DOHH2 (cell line): ENCODE measurements around the gene DMTF1.

Experiments
- EZH2phosphoT487 ChIP-seq: fragments of 200-600 bp; sonication (generic); IDR thresholded peaks from 2 replicates; pipeline ENCODE4 v1.6.1; 2017; ENCODE audit warnings: borderline replicate concordance, mild to moderate bottlenecking, antibody characterized with exemption, low read length, moderate library complexity, mixed read lengths
- TF ChIP-seq, protein P1 (sequence below): fragments of 200-600 bp; sonication (generic); IDR thresholded peaks from one replicate; pipeline ENCODE4 v1.5.1; 2014; ENCODE audit warnings: antibody characterized with exemption, mild to moderate bottlenecking, low read depth, low read length; ENCODE audit not compliant: poor library complexity, severe bottlenecking

DNA sequence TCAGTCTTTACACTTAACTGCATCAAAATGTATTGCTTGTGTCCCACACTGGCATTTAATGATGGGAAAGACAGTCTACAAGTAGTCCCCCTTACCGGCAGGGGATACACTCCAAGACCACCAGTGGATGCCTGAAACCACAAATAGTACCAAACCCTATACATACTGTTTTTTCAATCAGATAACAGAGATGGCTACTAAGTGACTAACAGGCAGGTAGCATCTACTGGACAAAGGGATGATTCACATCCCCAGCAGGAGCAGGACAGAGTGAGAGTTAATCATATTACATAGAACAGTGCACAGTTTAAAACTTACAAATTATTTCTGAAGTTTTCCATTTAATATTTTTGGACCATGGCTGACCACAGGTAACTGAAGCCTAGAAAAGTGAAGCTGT is 54.1 kb downstream of the DMTF1 start:
- TF ChIP-seq, protein P1, sequence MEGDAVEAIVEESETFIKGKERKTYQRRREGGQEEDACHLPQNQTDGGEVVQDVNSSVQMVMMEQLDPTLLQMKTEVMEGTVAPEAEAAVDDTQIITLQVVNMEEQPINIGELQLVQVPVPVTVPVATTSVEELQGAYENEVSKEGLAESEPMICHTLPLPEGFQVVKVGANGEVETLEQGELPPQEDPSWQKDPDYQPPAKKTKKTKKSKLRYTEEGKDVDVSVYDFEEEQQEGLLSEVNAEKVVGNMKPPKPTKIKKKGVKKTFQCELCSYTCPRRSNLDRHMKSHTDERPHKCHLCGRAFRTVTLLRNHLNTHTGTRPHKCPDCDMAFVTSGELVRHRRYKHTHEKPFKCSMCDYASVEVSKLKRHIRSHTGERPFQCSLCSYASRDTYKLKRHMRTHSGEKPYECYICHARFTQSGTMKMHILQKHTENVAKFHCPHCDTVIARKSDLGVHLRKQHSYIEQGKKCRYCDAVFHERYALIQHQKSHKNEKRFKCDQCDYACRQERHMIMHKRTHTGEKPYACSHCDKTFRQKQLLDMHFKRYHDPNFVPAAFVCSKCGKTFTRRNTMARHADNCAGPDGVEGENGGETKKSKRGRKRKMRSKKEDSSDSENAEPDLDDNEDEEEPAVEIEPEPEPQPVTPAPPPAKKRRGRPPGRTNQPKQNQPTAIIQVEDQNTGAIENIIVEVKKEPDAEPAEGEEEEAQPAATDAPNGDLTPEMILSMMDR, result no peak
- no peak for TF ChIP-seq EZH2phosphoT487
